HG03432 (cell line): ENCODE results near the gene RPS6KA4.
A peak's percentile ranks its signal among the peaks of the same experiment; 100 is the strongest.

Experiments used
- ATAC-seq: cut with Tn5 transposase; IDR thresholded peaks from one replicate; pipeline ENCODE4 v1.9.1; 2021; ENCODE audit warnings: mild to moderate bottlenecking, moderate library complexity; ENCODE audit not compliant: unreplicated experiment

RPS6KA4 gene

DNA sequence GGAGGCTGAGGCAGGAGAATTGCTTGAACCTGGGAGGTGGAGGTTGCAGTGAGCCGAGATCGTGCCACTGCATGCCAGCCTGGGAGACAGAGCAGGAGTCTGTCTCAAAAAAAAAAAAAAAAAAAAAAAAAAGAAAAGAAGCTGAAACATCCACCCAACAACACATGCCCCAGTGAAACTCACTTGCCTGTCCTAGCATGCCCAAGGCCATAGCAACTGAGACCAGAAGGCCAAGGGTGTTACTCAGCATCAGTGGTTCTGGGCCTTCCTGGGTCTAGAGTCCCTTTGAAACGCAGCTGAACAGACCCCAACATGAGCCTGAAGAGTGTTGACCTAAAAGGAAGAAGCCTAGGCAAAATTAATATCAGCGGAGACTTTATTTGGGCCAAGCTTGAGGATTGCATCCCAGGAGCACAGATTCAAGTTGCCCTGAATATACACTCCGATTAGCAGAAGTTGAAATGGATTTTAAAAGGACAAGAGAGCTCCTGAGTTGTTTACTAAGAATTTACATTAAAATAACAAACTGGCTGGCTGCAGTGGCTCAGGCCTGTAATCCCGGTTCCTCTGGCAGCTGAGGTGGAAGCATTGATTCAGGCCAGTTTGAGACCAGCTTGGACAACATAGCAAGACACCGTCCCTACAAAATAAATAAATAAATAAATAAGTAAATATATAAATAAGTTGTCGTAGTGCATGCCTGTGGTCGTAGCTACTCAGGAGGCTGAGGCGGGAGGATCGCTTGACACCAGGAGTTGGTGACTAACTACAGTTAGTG lies 34.1 kb upstream of the RPS6KA4 start:
- no peak for ATAC-seq

DNA sequence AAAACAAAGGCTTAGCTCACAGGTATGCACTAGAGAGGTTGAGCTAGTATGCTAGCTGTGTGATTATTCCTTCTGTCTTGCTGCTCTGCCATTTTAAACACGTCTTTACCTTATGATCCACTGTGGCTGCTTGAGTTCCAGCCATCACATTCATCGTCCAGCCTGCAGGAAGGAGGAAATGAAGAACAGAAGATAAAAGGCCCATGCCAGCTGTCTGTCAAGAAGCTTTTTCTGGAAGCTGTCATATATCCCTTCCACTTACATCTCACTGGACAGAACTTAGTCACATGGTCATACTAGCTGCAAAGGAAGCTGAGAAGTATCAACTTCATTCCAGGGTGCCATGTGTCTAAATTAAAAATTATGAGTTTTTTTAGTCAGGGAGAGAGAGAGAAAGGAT lies 31.6 kb upstream of the RPS6KA4 start:
- no peak for ATAC-seq

DNA sequence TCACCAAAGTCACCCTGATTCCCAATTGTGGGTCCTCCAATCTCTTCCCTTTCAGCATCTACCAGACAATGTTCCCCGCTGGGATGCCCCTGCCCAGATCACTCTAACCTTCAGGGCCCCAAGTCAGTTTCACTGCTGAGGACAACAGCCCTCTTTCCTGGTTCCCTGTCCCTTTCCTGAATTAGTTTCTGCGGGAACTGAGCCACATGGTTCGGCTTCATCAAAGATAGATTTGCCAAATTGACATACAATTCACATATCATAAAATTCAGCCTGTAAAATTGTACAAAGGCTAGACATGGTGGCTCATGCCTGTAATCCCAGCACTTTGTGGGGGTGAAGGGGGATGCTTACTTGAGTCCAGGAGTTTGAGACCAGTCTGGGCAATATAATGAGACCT lies 31.0 kb upstream of the RPS6KA4 start:
- no peak for ATAC-seq

DNA sequence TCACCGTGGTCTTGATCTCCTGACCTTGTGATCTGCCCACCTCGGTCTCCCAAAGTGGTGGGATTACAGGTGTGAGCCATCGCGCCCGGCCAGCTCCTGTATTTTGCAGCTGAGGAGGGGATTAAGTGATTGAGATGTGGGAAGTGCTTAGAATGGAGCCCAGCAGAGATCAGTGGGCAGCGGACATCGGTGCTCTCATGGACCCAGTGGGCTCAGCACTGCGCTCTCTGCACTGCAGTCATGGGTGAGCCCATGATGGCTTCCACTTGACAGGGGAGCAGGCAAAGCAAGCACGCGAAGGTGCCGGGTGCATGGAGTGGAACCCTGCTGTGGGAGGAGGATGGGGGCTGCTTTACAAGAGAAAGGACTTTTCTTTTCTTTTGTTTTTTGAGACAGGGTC lies 28.1 kb upstream of the RPS6KA4 start:
- ATAC-seq = no peak

DNA sequence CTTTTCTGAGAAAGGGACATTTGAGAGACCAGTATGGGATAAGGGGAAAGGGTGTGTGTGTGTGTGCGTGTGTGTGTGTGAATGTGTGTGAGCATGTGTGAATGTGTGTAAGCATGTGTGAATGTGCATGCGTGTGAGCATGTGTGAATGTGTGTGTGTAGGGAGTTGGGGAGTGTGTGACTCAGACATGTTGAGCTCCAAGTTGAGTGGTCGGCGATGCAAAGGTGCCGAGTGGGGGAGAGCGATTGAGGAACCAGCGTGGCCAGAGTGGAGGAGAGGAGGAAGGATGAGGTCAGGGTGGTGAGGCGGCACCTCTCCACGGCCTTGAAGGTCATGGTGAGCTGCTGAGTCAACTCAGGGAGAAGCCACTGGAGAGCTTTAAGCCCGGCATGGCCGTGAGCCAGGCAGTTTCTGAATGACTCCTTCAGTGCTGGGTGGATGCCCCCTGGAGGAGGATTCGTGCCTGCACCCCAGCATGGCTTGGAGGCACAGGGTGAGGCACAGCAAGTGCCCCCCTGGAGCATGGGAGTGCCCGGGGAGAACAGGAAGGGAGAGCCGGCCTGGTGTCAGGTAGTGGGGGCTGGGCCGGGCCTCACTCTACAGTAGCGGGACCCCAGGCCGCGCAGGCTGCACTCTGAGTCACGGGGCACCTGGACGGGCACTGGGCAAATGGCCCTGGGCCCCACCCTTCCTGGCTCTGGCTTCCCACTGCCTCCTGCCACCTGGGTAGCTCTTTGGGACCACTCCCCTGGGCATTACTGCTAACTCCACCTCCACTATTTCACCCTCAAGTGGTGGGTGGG lies 27.2 kb upstream of the RPS6KA4 start:
- ATAC-seq = no peak

DNA sequence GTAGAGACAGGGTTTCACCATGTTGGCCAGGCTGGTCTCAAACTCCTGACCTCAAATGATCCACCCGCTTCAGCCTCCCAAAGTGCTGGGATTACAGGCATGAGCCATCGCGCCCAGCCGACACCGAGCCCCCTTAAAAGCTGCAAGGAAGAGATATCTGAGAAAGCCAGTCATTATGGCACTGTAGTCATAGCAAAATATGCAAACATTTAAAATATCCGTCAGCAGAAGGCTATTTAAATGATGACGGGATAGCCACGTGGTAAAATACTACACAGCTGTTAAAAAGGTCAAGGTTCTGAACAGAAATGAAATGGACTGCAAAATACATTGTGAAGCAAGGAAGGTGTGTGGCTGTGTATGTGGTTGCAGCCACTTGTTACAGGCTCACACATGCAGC lies 25.4 kb upstream of the RPS6KA4 start:
- ATAC-seq = no peak

DNA sequence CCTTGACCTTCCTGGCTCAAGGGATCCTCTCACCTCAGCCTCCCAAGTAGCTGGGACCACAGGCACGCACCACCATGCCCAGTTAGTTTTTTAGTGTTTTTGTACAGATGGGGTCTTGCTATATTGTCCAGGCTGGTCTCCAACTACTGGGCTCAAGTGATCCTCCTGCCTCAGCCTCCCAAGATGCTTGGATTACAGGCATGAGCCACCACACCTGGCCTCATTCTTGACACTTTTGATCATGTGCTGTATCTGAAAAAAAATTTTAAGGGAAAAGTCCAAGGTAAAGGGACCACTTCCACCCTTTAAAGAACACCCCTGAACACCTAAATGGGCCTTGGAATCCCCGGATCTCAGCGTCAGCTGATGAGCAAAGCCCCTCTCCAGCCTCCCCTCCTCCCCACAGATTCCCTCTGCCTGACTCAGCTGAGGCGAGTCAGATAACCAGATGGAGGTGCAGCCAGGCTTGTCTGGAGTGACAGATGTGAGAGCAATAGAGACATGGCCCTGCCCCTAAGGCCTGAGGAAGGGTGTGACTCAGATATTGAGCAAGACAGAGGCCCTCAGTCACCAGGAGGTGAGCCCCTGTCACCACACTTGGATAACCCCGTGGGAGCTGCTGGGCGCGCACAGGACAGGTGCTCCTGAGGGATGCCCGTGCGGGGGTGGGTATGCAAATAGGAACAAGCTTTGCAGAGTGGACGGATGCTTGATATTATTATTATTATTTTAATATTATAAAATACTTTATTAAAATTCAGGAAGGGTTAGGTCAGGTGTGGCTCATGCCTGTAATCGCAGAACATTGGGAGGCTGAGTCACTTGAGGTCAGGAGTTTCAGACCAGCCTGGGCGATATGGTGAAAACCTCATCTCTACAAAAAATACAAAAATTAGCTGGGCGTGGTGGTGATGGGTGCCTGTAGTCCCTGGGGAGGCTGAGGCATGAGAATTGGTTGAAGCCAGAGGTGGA lies 23.9 kb upstream of the RPS6KA4 start:
- peak; percentile 83 for ATAC-seq

DNA sequence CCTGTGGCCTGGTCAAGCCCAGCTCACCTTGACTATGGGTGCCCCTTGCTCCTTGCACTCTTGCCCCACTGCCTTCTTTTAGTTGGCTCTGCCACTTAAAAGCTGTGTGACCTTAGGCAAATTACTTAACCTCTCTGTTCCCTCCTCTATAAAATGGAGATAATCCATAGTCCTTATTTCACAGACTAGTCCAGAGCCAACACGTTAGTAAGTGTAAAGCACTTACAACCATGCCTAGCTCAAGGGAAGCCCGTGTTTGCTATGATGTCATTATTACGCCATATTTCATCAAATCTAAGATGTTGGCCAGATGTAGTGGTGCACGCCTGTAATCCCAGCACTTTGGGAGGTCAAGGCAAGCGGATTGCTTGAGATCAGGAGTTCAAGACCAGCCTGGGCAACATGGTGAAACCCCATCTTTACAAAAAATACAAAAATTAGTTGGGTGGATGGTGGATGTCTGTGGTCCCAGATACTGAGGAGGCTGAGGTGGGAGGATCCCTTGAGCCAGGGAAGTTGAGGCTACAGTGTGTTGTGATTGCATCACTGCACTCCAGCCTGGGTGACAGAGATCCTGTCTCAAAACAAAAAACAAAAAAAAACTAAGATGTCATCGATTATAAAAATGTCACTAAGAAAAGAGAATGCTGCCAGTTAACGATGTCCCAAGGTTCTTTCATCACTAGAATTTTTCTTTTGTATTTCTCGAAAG lies 21.3 kb upstream of the RPS6KA4 start:
- no peak for ATAC-seq

DNA sequence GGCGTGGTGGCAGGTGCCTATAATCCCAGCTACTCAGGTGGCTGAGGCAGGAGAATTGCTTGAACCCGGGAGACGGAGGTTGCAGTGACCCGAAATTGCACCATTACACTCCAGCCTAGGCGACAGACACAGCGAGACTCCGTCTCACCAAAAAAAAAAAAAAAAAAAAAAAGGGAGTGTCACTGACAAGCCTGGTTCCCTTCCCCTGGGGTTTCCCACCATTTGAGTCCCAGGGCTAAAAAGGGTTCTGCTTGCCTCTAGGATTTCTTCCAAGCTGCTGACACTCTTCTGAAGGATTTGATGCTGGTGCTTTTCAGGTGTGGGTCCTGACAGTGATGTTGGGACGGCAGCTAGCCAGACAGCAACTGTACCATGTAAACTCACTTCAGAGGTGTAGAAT lies 20.2 kb upstream of the RPS6KA4 start:
- ATAC-seq = no peak

DNA sequence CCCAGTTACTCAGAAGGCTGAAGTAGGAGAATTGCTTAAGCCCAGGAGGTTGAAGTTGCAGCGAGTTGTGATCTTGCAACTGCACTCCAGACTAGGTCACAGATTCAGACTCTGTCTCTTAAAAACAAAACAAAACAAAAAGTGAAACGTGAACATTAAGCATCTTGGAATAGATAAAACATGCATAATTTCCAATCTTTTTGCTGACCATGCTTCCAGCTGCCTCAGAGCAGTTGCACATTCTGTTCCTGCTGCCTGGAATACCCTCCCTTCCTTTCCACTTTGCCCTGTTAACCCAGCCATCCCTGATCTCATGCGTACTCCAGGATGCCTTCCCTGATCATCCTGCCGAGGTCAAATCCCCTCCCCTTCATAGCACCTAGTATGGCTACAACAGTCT lies 19.7 kb upstream of the RPS6KA4 start:
- ATAC-seq = no peak

DNA sequence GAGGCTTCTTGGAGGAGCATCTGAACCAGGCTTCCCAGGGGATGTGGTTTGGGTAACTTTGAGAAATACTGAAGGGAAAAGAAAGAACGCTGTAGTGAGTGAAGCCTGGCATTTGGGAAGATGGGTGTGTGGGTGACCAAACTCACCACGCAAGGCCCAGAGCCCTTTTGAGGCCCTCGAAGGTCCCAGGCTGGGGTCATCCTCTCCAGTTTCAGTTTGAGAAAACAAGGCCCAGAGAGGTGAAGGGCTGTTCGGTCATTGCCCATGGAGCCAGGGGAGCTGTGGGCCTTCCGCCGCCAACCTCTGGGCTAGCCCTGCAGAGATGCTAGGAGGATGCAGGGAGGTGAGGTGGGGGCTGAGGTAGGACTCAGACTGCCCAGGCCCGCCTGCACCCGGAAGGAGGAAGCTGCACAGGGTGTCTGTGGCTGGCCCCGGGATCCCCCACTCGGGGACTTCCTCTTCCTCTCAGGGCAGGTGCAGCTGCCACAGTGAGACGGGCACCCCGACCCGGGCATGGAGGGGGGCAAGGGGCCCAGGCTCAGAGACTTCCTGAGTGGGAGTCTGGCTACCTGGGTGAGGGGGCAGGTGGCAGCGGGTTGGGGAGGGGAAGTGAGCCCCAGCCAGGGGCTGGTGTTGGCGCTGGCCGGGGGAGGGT lies 19.1 kb upstream of the RPS6KA4 start, which contains the start of gene CCDC88B:
TSS of gene CCDC88B (plus strand) at position 451 of the 655 bp plus-strand sequence. CDS start at position 514, 63 bp downstream.
- ATAC-seq = peak; percentile 53

DNA sequence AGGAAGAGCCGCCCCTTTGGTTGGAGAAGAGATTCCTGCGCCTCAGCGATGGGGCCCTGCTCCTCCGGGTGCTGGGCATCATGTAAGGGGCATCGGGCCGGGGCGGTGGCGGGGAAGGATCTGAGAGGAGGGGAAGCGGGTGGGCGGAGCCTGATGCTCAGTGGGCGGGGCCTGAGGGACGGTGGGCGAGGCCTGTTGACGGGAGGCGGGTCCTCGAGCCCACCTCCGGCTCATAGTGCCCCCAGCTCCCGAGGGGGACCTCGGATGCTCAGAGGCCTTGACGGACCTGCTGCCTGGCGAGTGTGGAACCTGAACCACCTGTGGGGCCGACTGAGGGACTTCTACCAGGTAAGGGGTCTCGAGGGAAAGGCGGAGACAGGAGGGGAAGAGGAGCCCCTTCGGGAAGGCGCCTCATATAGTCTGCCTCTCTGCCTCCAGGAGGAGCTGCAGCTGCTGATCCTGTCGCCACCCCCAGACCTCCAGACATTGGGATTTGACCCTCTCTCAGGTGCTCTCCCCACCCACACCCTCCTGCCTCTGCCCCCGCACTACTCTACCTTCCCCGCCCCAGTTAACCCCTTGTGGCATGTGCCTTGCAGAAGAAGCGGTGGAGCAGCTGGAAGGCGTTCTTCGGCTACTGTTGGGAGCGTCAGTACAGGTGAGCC lies 18.2 kb upstream of the RPS6KA4 start:
- peak; percentile 39 for ATAC-seq

DNA sequence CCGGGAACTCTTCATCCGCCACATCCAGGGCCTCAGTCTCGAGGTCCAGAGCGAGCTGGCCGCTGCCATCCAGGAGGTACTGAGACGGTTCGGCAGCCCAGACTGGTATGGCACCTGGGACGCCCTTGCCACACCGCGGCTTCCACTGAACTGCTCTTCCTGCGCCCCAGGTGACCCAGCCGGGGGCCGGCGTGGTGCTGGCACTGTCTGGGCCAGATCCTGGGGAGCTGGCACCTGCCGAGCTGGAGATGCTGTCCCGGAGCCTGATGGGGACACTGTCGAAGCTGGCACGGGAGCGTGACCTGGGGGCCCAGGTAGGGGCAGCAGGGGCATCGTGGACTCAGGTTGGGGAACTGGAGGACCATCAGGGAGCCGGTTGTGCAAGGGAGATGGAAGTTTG lies 17.5 kb upstream of the RPS6KA4 start:
- ATAC-seq = no peak

DNA sequence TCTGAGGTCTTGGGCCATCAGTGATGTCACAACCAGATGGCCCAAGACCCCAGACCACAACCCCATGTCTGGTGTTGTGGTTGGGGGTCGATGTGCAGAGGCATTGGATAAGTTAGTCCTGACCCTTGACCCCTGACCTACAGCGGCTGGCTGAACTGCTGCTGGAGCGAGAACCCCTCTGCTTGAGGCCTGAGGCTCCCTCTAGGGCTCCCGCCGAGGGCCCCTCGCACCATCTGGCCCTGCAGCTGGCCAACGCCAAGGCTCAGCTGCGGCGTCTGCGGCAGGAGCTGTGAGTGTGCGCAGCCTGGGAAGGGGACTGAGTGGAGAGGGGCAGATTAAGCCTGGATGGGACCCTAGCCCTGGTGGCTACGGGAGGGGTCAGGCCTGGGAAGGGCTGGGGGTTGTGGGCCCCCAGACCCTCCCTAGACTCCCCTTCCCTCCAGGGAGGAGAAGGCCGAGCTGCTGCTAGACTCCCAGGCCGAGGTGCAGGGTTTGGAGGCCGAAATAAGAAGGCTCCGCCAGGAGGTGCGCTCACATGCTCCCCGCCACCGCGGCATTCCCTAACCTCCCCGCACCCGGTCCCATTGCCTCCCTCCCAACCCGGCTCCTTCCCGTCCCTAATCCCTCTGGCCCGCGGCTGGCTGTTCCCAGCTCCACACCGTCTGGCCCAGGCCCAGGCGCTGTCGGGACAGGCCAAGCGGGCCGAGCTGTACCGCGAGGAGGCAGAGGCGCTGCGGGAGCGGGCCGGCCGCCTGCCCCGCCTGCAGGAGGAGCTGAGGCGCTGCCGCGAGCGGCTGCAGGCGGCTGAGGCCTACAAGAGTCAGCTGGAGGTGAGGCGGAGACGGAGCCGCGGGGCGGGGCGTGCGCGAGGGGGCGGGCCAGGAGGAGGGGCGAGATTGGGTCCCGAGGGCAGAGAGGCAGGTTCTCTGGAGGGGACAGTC lies 16.8 kb upstream of the RPS6KA4 start:
- ATAC-seq = peak; percentile 56

DNA sequence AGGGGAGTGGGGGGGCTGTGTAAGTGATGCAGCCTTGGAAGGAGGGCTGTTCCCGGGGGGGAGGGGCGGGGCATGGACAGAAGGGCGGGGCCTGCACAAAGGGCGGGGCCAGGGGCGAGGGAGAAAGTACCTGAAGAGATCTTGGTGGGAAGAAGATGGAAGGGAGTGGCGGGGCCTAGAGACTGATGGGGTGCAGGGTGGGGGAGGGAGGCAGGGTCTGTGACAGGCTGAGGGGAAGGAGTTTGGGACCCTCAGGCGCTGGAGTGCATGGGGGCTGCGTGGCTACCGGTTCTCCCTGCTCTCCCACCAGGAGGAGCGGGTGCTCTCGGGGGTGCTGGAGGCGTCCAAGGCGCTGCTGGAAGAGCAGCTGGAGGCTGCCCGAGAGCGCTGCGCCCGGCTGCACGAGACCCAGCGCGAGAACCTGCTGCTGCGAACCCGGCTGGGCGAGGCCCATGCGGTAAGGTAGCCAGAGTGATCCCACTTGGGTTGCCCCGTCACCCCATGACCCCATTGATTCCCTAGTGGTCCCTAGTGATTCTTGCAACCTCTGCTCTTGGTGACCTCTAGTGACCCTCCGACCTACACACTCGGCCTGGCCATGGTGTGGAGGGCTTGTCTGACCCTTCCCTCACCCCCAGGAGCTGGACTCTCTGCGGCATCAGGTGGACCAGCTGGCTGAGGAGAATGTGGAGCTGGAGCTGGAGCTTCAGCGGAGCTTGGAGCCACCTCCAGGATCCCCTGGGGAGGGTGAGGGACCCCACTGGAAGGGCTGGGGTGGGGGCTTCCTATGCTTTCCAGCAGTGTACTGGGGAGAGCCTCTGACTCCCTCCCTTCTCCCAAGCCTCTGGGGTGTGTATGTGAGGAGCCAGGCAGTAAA lies 15.9 kb upstream of the RPS6KA4 start:
- no peak for ATAC-seq

DNA sequence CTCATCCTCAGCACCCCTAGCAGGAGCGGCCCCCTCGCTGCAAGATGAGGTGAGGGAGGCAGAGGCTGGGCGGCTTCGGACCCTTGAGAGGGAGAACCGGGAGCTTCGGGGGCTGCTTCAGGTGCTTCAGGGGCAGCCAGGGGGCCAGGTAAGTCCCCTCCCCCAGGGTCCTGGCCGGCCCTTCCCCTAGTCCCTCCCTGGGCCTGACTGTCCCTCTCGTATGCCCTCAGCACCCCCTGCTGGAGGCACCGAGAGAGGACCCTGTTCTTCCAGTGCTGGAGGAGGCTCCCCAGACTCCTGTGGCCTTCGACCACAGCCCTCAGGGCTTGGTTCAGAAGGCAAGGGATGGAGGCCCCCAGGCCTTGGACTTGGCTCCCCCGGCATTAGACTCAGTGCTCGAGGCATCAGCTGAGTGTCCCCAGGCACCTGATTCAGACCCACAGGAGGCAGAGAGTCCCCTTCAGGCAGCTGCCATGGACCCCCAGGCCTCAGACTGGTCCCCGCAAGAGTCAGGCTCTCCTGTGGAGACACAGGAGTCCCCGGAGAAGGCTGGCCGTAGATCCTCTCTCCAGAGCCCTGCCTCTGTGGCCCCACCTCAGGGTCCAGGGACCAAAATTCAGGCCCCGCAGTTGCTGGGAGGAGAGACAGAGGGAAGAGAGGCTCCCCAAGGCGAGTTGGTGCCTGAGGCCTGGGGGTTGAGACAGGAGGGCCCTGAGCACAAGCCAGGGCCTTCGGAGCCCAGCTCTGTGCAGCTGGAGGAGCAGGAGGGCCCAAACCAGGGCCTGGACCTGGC lies 15.0 kb upstream of the RPS6KA4 start:
- ATAC-seq = no peak
